Gastroesophageal sphincter (tissue), 3 donors: ENCODE data around the gene TCERG1.

Source experiments
- EP300 ChIP-seq: sonication (generic); formaldehyde crosslinking; IDR thresholded peaks from one replicate; pipeline ENCODE4 v1.6.1; 2017; ENCODE audit warnings: antibody characterized with exemption, mild to moderate bottlenecking
- POLR2A ChIP-seq, 2 donors: fragments of 450-650 bp; IDR thresholded peaks; one replicate each; pipeline ENCODE4 v1.6.1; 2017; ENCODE audit warnings: antibody characterized with exemption in 2 of 2, mild to moderate bottlenecking in 2 of 2, moderate library complexity in 1 of 2
- POLR2AphosphoS5 ChIP-seq: sonication (generic); formaldehyde crosslinking; IDR thresholded peaks from one replicate; pipeline ENCODE4 v1.6.1; 2017; ENCODE audit warnings: antibody characterized with exemption
- TF ChIP-seq, protein P1 (sequence below), 4 experiments: fragments of 200-600 bp in 2 of 4; fragments of 450-650 bp in 2 of 4; sonication (generic) in 1 of 4; IDR thresholded peaks; one replicate each; pipeline ENCODE4 v1.5.1; 2017 to 2019; ENCODE audit warnings: antibody characterized with exemption in 4 of 4, mild to moderate bottlenecking in 2 of 4, moderate library complexity in 2 of 4

DNA sequence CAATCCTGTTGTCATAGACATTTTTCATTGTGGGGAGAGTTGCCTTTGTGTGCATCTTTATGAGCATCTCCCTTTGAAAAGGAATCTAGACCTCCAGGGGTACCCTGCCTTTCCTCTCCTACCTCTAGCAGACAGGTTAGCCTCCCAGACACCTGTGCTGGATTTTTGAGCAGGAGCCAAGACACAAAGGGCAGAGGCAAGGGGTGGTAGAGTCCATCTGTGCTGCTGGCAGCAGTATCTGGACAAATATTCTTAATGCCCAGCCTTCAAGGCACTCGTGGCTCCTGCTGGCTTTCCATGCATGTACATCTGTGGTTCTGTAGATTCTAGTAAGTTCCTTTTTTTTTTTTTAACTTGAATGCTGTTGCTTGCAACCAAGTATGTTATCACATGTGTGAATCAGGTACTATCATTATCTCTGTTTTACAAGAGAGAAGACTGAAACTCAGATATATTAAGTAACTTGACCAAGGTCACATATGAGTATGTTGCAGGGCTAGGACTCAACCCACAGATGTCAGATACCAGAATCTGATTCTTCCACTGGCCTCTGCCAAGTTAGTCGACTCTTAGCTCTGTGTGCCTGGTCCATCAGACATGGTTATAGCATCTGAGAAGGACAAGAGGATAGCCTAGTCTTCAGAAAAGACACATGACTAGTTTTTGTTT is 101.8 kb downstream of the TCERG1 start:
- TF ChIP-seq POLR2A (IDR thresholded peaks at IDR 0.05) (no peak), POLR2AphosphoS5 (no peak), EP300 (no peak)
- TF ChIP-seq, protein P1, sequence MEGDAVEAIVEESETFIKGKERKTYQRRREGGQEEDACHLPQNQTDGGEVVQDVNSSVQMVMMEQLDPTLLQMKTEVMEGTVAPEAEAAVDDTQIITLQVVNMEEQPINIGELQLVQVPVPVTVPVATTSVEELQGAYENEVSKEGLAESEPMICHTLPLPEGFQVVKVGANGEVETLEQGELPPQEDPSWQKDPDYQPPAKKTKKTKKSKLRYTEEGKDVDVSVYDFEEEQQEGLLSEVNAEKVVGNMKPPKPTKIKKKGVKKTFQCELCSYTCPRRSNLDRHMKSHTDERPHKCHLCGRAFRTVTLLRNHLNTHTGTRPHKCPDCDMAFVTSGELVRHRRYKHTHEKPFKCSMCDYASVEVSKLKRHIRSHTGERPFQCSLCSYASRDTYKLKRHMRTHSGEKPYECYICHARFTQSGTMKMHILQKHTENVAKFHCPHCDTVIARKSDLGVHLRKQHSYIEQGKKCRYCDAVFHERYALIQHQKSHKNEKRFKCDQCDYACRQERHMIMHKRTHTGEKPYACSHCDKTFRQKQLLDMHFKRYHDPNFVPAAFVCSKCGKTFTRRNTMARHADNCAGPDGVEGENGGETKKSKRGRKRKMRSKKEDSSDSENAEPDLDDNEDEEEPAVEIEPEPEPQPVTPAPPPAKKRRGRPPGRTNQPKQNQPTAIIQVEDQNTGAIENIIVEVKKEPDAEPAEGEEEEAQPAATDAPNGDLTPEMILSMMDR (IDR thresholded peaks at IDR 0.05), result no peak
